NB4 (cell line): ENCODE data around the gene CUZD1.

Experiments used
- CTCF ChIP-seq: IDR thresholded peaks from one replicate; pipeline ENCODE4 v1.5.1; 2012; ENCODE audit warnings: low read depth, low read length
- MAX ChIP-seq: IDR thresholded peaks from 2 replicates; pipeline ENCODE4 v1.6.1; 2011; ENCODE audit warnings: low read depth, low read length
- MYC ChIP-seq: IDR thresholded peaks from 2 replicates; pipeline ENCODE4 v1.6.1; 2011; ENCODE audit warnings: low read depth, low read length
- POLR2A ChIP-seq: IDR thresholded peaks from 2 replicates; pipeline ENCODE4 v1.6.1; 2011; ENCODE audit warnings: mild to moderate bottlenecking; ENCODE audit not compliant: insufficient read length; ENCODE audit errors: extremely low read depth

GRCh38 chr10:122884166-122884565 lies 38.5 kb upstream of the CUZD1 start:
- TF ChIP-seq POLR2A: no peak
- TF ChIP-seq CTCF: no peak
- no peak for TF ChIP-seq MAX
- no peak for TF ChIP-seq MYC
